ENCODE measurements around the gene PAK4.

Gene PAK4

DNA sequence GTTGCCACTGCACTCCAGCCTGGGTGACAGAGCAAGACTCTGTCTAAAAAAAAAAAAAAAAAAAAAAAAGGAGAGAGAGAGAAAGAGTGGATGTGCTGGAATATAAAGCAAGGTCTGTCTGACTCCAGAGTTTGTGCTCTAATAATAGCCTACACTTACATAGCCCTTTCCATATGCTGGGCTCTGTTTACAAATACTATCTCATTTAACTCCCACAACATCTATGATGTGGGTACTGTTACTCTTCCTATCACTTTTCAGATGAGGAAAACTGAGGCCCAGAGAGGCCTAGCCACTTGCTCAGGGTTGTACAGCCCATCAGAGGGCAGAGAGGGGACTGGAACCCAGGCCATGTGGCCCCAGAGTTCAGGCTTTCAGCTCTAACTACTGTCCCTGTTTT is 15.9 kb upstream of the PAK4 start:
- peaks cover 11% of the 10 kb centered on the region for H3K4me1 ChIP-seq (ENCODE audit: insufficient read depth, poor library complexity, severe bottlenecking)
- DNase-seq (ENCODE audit: low spot score) = no peak
- H3K4me3 ChIP-seq (ENCODE audit: severe bottlenecking) = no peak overlapping the region
- no peak overlapping the region for H3K27ac ChIP-seq (ENCODE audit: poor library complexity, severe bottlenecking)
- no peak for ATAC-seq (ENCODE audit: low read depth)
- no peaks in the 10 kb centered on the region for H3K27me3 ChIP-seq (ENCODE audit: insufficient read depth, poor library complexity, severe bottlenecking)
- H3K36me3 ChIP-seq (ENCODE audit: low read depth) = no peaks in the 10 kb centered on the region
- TF ChIP-seq, protein P1, sequence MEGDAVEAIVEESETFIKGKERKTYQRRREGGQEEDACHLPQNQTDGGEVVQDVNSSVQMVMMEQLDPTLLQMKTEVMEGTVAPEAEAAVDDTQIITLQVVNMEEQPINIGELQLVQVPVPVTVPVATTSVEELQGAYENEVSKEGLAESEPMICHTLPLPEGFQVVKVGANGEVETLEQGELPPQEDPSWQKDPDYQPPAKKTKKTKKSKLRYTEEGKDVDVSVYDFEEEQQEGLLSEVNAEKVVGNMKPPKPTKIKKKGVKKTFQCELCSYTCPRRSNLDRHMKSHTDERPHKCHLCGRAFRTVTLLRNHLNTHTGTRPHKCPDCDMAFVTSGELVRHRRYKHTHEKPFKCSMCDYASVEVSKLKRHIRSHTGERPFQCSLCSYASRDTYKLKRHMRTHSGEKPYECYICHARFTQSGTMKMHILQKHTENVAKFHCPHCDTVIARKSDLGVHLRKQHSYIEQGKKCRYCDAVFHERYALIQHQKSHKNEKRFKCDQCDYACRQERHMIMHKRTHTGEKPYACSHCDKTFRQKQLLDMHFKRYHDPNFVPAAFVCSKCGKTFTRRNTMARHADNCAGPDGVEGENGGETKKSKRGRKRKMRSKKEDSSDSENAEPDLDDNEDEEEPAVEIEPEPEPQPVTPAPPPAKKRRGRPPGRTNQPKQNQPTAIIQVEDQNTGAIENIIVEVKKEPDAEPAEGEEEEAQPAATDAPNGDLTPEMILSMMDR (IDR thresholded peaks at IDR 0.05; ENCODE audit: poor library complexity, severe bottlenecking) = no peak
- H3K9me3 ChIP-seq (ENCODE audit: severe bottlenecking) = no peaks in the 10 kb centered on the region

DNA sequence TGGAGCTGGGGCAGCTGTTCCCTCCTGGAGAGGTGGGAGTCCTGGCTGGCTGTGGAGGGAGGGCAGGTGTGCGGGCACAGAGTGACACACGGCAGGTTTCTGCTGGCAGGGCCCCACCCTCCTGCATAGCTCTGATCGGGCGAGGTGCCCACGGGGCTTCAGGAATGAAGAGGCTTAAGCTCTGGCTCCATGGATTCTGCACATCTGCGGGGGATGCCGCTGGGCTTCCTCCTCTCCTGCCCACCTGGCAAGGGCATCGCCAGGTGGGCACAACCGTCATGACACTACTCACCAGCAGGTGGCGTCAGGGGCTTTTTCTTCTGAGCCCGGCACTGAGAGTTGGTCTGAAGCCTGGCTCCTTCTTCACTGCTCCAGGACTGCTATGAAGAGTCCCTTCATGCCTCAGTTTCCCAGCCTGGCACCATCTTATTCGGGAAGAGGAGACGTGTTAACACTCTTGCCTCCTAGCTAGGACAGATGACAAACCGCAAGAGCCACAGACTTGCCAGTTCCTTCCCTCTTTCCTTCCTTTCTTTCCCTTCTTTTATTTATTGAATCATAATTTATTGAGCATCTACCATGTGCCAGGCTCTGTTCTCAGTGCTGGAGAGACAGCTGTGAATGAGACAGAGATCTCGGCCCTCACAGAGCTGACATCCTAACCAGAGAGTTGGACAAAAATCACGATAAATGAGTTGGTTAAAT is 15.2 kb upstream of the PAK4 start:
- H3K27ac ChIP-seq (ENCODE audit: poor library complexity, severe bottlenecking) = peak overlapping the region; percentile 87
- H3K4me1 ChIP-seq (ENCODE audit: insufficient read depth, poor library complexity, severe bottlenecking) = peaks cover 11% of the 10 kb centered on the region
- peak; percentile 28; the same call in 1 of the 3 replicates for ATAC-seq (ENCODE audit: low read depth)
- H3K4me3 ChIP-seq (ENCODE audit: severe bottlenecking) = no peak overlapping the region
- H3K27me3 ChIP-seq (ENCODE audit: insufficient read depth, poor library complexity, severe bottlenecking) = no peaks in the 10 kb centered on the region
- TF ChIP-seq, protein P1 (IDR thresholded peaks at IDR 0.05; ENCODE audit: poor library complexity, severe bottlenecking) = peak; percentile 86
- DNase-seq (ENCODE audit: low spot score) = no peak
- no peaks in the 10 kb centered on the region for H3K36me3 ChIP-seq (ENCODE audit: low read depth)
- H3K9me3 ChIP-seq (ENCODE audit: severe bottlenecking) = no peaks in the 10 kb centered on the region

DNA sequence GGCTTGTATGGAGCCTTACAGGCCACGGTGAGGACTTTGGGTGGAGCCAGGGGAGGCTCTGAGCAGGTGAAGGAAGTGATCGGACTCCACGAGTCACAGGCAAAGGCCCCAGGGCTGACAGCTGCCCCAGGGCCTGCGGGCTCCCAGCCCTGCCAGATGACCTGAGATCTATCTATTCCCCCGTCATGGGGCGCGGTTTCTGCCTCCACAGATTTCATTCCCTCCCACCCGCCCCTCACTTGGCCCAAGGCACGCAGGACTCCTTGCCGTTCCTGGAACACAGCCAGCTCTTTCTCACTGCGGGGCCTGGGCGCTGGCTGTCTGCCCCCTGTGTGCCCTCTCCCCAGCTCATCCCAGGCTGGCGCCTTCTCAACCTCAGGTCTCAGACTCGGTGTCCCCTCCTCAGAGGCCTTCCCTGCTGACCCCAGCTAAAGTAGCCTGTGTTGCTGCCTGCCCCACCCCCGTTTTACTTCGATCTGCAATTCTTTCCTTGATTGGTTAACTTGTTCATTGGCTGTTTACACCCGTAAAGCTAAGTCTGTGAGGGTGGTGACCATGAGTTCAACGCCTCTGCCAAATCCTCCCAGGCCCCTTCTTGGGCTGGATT is 13.9 kb upstream of the PAK4 start:
- Histone ChIP-seq H3K4me1 (ENCODE audit: insufficient read depth, poor library complexity, severe bottlenecking) (peaks cover 11% of the 10 kb centered on the region), H3K4me3 (ENCODE audit: severe bottlenecking) (no peak overlapping the region), H3K9me3 (ENCODE audit: severe bottlenecking) (no peaks in the 10 kb centered on the region), H3K27ac (ENCODE audit: poor library complexity, severe bottlenecking) (peak overlapping the region; percentile 87), H3K27me3 (ENCODE audit: insufficient read depth, poor library complexity, severe bottlenecking) (no peaks in the 10 kb centered on the region), H3K36me3 (ENCODE audit: low read depth) (no peaks in the 10 kb centered on the region)
- DNase-seq (ENCODE audit: low spot score) (no peak), ATAC-seq (ENCODE audit: low read depth) (peak; percentile 64)
- TF ChIP-seq, protein P1 (IDR thresholded peaks at IDR 0.05; ENCODE audit: poor library complexity, severe bottlenecking) = no peak

DNA sequence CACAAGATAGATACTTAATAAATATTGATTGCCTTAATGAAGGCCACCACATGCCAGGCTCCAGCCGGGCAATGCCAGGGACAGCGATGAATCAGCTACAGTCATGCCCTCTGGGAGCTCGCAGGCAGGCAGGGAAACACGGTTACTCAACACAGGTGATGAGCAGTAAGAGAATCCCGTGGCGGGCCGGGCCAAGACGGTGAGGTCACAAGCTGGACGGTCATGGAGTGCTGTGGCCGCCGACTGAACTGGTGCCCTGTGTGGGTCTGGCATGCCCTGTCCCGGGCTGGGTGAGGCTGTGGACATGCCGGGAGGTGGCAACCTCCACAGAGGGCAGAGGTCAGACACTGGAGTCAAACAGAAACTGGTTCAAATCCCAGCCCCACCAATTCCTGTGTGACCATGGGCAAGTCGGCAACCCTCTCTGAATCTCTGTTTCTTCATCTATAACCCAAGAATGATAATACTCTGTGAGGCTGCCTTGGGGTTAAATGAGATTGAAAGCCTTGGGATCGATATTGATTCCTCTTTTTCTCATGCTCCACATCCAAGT is 13.2 kb upstream of the PAK4 start:
- TF ChIP-seq, protein P1 (IDR thresholded peaks at IDR 0.05; ENCODE audit: poor library complexity, severe bottlenecking) = no peak
- no peak overlapping the region for H3K4me3 ChIP-seq (ENCODE audit: severe bottlenecking)
- ATAC-seq (ENCODE audit: low read depth) = peak; percentile 94

More for the DNA sequence above, 13.2 kb upstream of the PAK4 start:
- Histone ChIP-seq H3K36me3 (ENCODE audit: low read depth) (no peaks in the 10 kb centered on the region), H3K9me3 (ENCODE audit: severe bottlenecking) (no peaks in the 10 kb centered on the region), H3K27ac (ENCODE audit: poor library complexity, severe bottlenecking) (peak overlapping the region; percentile 87), H3K4me1 (ENCODE audit: insufficient read depth, poor library complexity, severe bottlenecking) (peaks cover 11% of the 10 kb centered on the region), H3K27me3 (ENCODE audit: insufficient read depth, poor library complexity, severe bottlenecking) (no peaks in the 10 kb centered on the region)
- peak; percentile 96 for DNase-seq (ENCODE audit: low spot score)

Data from RWPE2 (cell line).